GM20431 (cell line): Measurements from ENCODE around the gene FAM107B.
"Not testable (repeated sequence)": the region's sequence is repeated elsewhere in the genome, so short reads cannot be mapped to it uniquely, and the experiment has no call there.

Source experiments
- in situ Hi-C: fragments of 300-500 bp; cut with MseI, MboI; formaldehyde crosslinking; loops from one replicate; pipeline ENCODE4 v1.15.0; 2020; ENCODE audit warnings: low sequenced_read_pairs; ENCODE audit not compliant: unreplicated experiment

FAM107B gene

GRCh38 chr10:14609178-14609577 lies 165.5 kb downstream of the FAM107B start:
- in situ Hi-C loops, result no loop called here

- in situ Hi-C loops, result no loop called here
These were observed 166.2 kb downstream of the FAM107B start for GRCh38 chr10:14608381-14609001.

DNA sequence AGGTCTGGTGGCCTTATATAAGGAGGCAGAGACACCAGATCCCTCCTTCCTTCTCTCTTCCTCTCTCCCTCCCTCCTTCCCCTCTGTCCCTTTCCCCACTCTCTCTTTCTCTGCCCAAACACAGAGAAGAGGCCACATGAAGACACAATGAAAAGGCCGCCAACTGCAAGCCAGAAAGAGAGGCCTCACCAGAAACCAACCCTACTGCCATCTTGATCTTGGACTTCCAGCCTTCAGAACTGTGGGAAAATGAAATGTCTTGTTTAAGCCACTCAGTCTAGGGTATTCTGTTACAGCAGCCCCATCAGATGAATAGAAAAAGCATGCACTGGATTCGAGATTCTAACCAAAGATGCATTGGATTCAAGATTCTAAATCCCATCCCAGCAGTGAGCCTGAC lies 168.1 kb downstream of the FAM107B start:
- in situ Hi-C loops, result no loop called here

- in situ Hi-C loops, result no loop called here
These were observed 169.3 kb downstream of the FAM107B start for GRCh38 chr10:14605231-14605925.

GRCh38 chr10:14604181-14605142 lies 170.2 kb downstream of the FAM107B start:
- in situ Hi-C loops, result no loop called here

- in situ Hi-C loops, result no loop called here
These were observed 171.1 kb downstream of the FAM107B start for GRCh38 chr10:14603534-14604102.

- in situ Hi-C loops, result no loop called here
These were observed 171.7 kb downstream of the FAM107B start for GRCh38 chr10:14602807-14603533.

GRCh38 chr10:14601872-14602725 lies 172.6 kb downstream of the FAM107B start:
- in situ Hi-C loops, result no loop called here

- in situ Hi-C loops, result no loop called here
These were observed 173.4 kb downstream of the FAM107B start for GRCh38 chr10:14601326-14601725.

DNA sequence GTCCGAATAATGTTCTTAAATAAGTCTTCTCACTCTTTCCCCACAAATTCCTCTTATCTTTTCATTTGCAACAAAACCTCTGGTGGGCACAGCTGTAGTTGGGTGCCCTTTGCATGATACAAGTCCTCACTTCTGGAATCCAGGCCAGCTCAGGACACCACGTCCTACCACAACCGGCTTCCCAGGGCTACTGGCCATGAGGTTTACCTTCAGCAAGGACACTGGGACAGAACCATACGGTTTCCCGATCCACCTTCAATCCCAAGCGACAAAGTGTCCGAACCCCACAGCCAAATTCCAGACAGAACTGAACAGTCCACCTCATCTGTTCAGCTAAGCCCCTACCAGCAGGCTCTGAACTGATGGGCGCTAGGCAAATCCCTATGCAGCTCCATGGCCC lies 174.6 kb downstream of the FAM107B start:
- in situ Hi-C loops, result no loop called here

- in situ Hi-C loops, result no loop called here
These were observed 175.6 kb downstream of the FAM107B start for GRCh38 chr10:14598809-14599764.

GRCh38 chr10:14595526-14596182 lies 179.0 kb downstream of the FAM107B start:
- in situ Hi-C loops, result no loop called here

- in situ Hi-C loops, result no loop called here
These were observed 179.7 kb downstream of the FAM107B start for GRCh38 chr10:14594878-14595525.

- in situ Hi-C loops, result no loop called here
These were observed 180.9 kb downstream of the FAM107B start for GRCh38 chr10:14593806-14594205.

GRCh38 chr10:14592566-14592965 lies 182.1 kb downstream of the FAM107B start:
- in situ Hi-C loops, result no loop called here

DNA sequence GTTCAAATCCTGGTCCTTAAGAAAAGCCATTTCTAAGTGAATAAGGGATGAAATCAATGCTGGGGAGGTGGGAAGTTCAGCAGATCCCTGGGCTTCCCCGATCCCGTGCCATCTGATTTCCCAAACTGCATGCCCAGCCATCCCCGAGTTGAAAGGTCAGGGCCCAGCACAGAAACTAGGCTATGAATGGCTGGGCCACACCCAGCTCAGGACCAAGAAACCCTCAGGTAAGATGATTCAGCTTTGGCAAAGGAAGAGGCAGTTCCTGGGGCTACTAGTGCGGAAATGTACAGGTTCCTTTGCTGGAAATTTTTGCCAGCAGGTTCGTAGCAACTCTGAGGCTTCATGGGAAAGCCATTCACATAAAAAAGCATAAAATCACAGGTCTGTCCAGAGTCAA lies 182.7 kb downstream of the FAM107B start:
- in situ Hi-C loops, result no loop called here

GRCh38 chr10:14588938-14589294 lies 185.8 kb downstream of the FAM107B start:
- in situ Hi-C loops, result not testable (repeated sequence)
